Right atrium auricular region (tissue), 2 donors: Measurements from ENCODE around the gene LSM7. TPM values are rescaled to one million over a fixed set of nuclear protein-coding genes. Genes with fewer than 3 reads are reported as not detected.
A peak's percentile ranks its signal among the peaks of the same experiment; 100 is the strongest.

Experiments used
- DNase-seq: peaks from one replicate; pipeline ENCODE4 v3.0.0-alpha.2; 2019; ENCODE audit warnings: low spot score
- H3K27ac ChIP-seq, 2 donors: fragments of 200-600 bp; sonication (generic); 1 replicate in 1 of 2; 2 replicates in 1 of 2; pipeline ENCODE4 v1.5.1; 2016 to 2019
- H3K27me3 ChIP-seq, 2 donors: fragments of 200-600 bp; sonication (generic); one replicate each; pipeline versions ENCODE4 v1.5.1 to v1.6.0; 2017 to 2019
- H3K36me3 ChIP-seq: fragments of 200-600 bp; sonication (generic); one replicate; pipeline ENCODE4 v1.5.1; 2016
- H3K4me1 ChIP-seq, 2 donors: fragments of 200-600 bp; sonication (generic); one replicate each; pipeline versions ENCODE4 v1.5.1 to v1.6.0; 2017 to 2019
- H3K4me3 ChIP-seq, 2 donors: fragments of 200-600 bp; sonication (generic); 1 replicate in 1 of 2; 2 replicates in 1 of 2; pipeline ENCODE4 v1.5.1; 2017 to 2019; ENCODE audit warnings: mild to moderate bottlenecking in 1 of 2, moderate library complexity in 1 of 2
- H3K9me3 ChIP-seq, 2 donors: fragments of 200-600 bp; sonication (generic); one replicate each; pipeline ENCODE4 v1.5.1; 2019
- total RNA-seq, 2 donors: library from RNA; depleted of rRNA; stranded (reverse); fragments of >200 nt; gene quantifications; one replicate each; pipeline ENCODE4 v1.1.0, GENCODE V29; 2016
- TF ChIP-seq, protein P1 (sequence below), 2 donors: fragments of 200-600 bp; sonication (generic); IDR thresholded peaks; one replicate each; pipeline ENCODE4 v1.5.1; 2019; ENCODE audit warnings: antibody characterized with exemption in 2 of 2

LSM7 gene
- 100 to 1,000 TPM in 1 of 2 donors, 10 to 100 TPM in 1; 38.6 to 104 TPM for total RNA-seq

GRCh38 chr19:2328401-2329148, at the start of gene LSM7, which contains the start of gene SPPL2B:
TSS of gene LSM7 (minus strand) at chr19:2328586. CDS start at chr19:2328566, 20 bp downstream.
TSS of gene SPPL2B (plus strand) at chr19:2328684. CDS start at chr19:2328710, 26 bp downstream.
- Histone ChIP-seq H3K4me3 (peak within 1 kb of the TSS; percentile 97 to 99), H3K4me1 (peaks cover 0 to 62% of the 10 kb centered on the region in 2 donors), H3K36me3 (peaks cover 1% of the 10 kb centered on the region), H3K9me3 (no peaks in the 10 kb centered on the region), H3K27me3 (no peaks in the 10 kb centered on the region), H3K27ac (peak within 1 kb of the TSS; percentile 68 to 73)
- DNase-seq = peak; percentile 89
- TF ChIP-seq, protein P1, sequence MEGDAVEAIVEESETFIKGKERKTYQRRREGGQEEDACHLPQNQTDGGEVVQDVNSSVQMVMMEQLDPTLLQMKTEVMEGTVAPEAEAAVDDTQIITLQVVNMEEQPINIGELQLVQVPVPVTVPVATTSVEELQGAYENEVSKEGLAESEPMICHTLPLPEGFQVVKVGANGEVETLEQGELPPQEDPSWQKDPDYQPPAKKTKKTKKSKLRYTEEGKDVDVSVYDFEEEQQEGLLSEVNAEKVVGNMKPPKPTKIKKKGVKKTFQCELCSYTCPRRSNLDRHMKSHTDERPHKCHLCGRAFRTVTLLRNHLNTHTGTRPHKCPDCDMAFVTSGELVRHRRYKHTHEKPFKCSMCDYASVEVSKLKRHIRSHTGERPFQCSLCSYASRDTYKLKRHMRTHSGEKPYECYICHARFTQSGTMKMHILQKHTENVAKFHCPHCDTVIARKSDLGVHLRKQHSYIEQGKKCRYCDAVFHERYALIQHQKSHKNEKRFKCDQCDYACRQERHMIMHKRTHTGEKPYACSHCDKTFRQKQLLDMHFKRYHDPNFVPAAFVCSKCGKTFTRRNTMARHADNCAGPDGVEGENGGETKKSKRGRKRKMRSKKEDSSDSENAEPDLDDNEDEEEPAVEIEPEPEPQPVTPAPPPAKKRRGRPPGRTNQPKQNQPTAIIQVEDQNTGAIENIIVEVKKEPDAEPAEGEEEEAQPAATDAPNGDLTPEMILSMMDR (IDR thresholded peaks at IDR 0.05) = no peak

- H3K36me3 ChIP-seq = no peaks in the 10 kb centered on the region
- no peak for DNase-seq
- peaks cover 0 to 10% of the 10 kb centered on the region in 2 donors for H3K9me3 ChIP-seq
- TF ChIP-seq, protein P1 (IDR thresholded peaks at IDR 0.05) = no peak
- H3K4me1 ChIP-seq = no peaks in the 10 kb centered on the region
- no peak overlapping the region for H3K27ac ChIP-seq
- no peaks in the 10 kb centered on the region for H3K27me3 ChIP-seq
- H3K4me3 ChIP-seq = no peak overlapping the region
Measured at GRCh38 chr19:2376784-2377519, 48.6 kb upstream of the LSM7 start.

- Histone ChIP-seq H3K27me3 (no peaks in the 10 kb centered on the region), H3K36me3 (no peaks in the 10 kb centered on the region), H3K9me3 (peaks cover 0 to 4% of the 10 kb centered on the region in 2 donors), H3K4me3 (no peak overlapping the region), H3K4me1 (no peaks in the 10 kb centered on the region), H3K27ac (no peak overlapping the region)
- no peak for DNase-seq
- TF ChIP-seq, protein P1 (IDR thresholded peaks at IDR 0.05) = no peak
Measured at GRCh38 chr19:2375353-2376121, 47.2 kb upstream of the LSM7 start.

- H3K4me1 ChIP-seq = no peaks in the 10 kb centered on the region
- peaks cover 0 to 1% of the 10 kb centered on the region in 2 donors for H3K9me3 ChIP-seq
- no peak overlapping the region for H3K27ac ChIP-seq
- DNase-seq = no peak
- TF ChIP-seq, protein P1 (IDR thresholded peaks at IDR 0.05) = no peak
- no peaks in the 10 kb centered on the region for H3K36me3 ChIP-seq
- H3K27me3 ChIP-seq = no peaks in the 10 kb centered on the region
- H3K4me3 ChIP-seq = no peak overlapping the region
Measured at GRCh38 chr19:2374808-2375207, 46.4 kb upstream of the LSM7 start.

DNA sequence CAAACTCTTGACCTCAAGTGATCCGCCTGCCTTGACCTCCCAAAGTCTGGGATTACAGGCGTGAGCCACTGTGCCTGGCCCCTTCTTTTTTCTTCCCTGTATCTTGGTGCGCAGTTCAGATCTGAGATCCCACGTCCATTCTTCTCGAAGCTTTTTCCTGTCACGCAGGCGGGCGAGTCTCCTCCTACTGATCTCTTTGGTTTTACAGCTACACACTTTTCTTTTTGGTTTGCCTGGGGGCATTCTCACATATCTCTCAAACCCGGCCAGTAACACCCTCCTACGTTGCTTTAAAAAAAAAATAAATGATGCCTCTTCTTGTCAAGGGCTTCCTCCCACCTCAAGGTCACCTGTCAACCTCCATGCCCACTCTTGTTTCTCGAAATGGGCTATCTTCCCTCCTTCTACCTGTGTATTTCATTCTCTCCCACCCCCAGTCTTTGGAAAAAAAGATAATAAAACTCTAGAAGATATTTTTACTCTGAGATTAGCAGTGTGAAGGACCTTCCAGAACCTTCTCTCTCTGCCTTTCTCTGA, 43.8 kb upstream of the LSM7 start:
- Histone ChIP-seq H3K27ac (no peak overlapping the region), H3K4me1 (no peaks in the 10 kb centered on the region), H3K9me3 (peaks cover 0 to 8% of the 10 kb centered on the region in 2 donors), H3K4me3 (no peak overlapping the region), H3K36me3 (no peaks in the 10 kb centered on the region), H3K27me3 (no peaks in the 10 kb centered on the region)
- TF ChIP-seq, protein P1 (IDR thresholded peaks at IDR 0.05) = no peak
- no peak for DNase-seq
